Left ventricle myocardium inferior (tissue), 1 donor: ENCODE measurements around the gene ASTN2. TPM values are rescaled to one million over a fixed set of nuclear protein-coding genes. Genes with fewer than 3 reads are reported as not detected.

Experiments used
- DNase-seq: peaks from one replicate; pipeline ENCODE4 v3.0.0-alpha.2; 2020
- H3K27ac ChIP-seq: fragments of 200-600 bp; replicated peaks from 2 replicates; pipeline ENCODE4 v1.8.0; 2021
- H3K27me3 ChIP-seq: fragments of 200-600 bp; 2 replicates; pipeline ENCODE4 v1.8.0; 2021; ENCODE audit warnings: low read depth
- H3K36me3 ChIP-seq: fragments of 200-600 bp; 2 replicates; pipeline ENCODE4 v1.8.0; 2021
- H3K4me1 ChIP-seq: fragments of 200-600 bp; 2 replicates; pipeline ENCODE4 v1.8.0; 2021
- H3K4me3 ChIP-seq: fragments of 200-600 bp; 2 replicates; pipeline ENCODE4 v1.8.0; 2021; ENCODE audit warnings: mild to moderate bottlenecking, moderate library complexity
- H3K9me3 ChIP-seq: fragments of 200-600 bp; replicated peaks from 2 replicates; pipeline ENCODE4 v1.8.0; 2021
- CTCF ChIP-seq: fragments of 200-600 bp; IDR thresholded peaks from 2 replicates; pipeline ENCODE4 v1.8.0; 2021; ENCODE audit warnings: antibody characterized with exemption, mild to moderate bottlenecking, borderline replicate concordance
- intact Hi-C: fragments of 100-400 bp; cut with micrococcal nuclease; formaldehyde crosslinking; loops from one replicate; pipeline ENCODE4 v1.11.0; 2022
- total RNA-seq: library from RNA; stranded (reverse); fragmentation: NEBNext Ultra II Directional; extraction: Animal tissue kit (Norgen Biotek cat#: 25700); gene quantifications from one replicate; pipeline ENCODE4 v1.2.1, GENCODE V29; 2021
- donor health status: DM: no; HTN: yes; CAD: no; lungs with severe emphysema.

Gene ASTN2
- total RNA-seq, 1 donor from 2014 or later = 6.1 TPM

- intact Hi-C loops = no loop called here
- H3K9me3 ChIP-seq = no peaks in the 10 kb centered on the region
- peaks cover 3% of the 10 kb centered on the region for H3K36me3 ChIP-seq
- no peak overlapping the region for H3K4me3 ChIP-seq
- H3K27me3 ChIP-seq = no peaks in the 10 kb centered on the region
- no peak overlapping the region for H3K27ac ChIP-seq
- no peak for TF ChIP-seq CTCF
- DNase-seq = no peak
- H3K4me1 ChIP-seq = no peaks in the 10 kb centered on the region
These were observed 992.5 kb downstream of the ASTN2 start for GRCh38 chr9:116422119-116422979.

GRCh38 chr9:116420993-116421538 is 993.8 kb downstream of the ASTN2 start:
- Histone ChIP-seq H3K36me3 (peaks cover 3% of the 10 kb centered on the region), H3K4me3 (no peak overlapping the region), H3K4me1 (no peaks in the 10 kb centered on the region), H3K9me3 (no peaks in the 10 kb centered on the region), H3K27ac (no peak overlapping the region), H3K27me3 (no peaks in the 10 kb centered on the region)
- no peak for TF ChIP-seq CTCF
- intact Hi-C loops = no loop called here
- no peak for DNase-seq

- Histone ChIP-seq H3K36me3 (no peaks in the 10 kb centered on the region), H3K4me1 (no peaks in the 10 kb centered on the region), H3K4me3 (no peak overlapping the region), H3K27me3 (no peaks in the 10 kb centered on the region), H3K27ac (no peak overlapping the region), H3K9me3 (no peaks in the 10 kb centered on the region)
- intact Hi-C loops = no loop called here
- TF ChIP-seq CTCF = no peak
- no peak for DNase-seq
These were observed 995.7 kb downstream of the ASTN2 start for GRCh38 chr9:116419181-116419580.

GRCh38 chr9:116417464-116417863 is 997.4 kb downstream of the ASTN2 start:
- no peaks in the 10 kb centered on the region for H3K36me3 ChIP-seq
- no peaks in the 10 kb centered on the region for H3K9me3 ChIP-seq
- no peak overlapping the region for H3K4me3 ChIP-seq
- no peaks in the 10 kb centered on the region for H3K27me3 ChIP-seq
- intact Hi-C loops = no loop called here
- DNase-seq = no peak
- H3K27ac ChIP-seq = no peak overlapping the region
- no peak for TF ChIP-seq CTCF
- no peaks in the 10 kb centered on the region for H3K4me1 ChIP-seq

- intact Hi-C loops = no loop called here
- Histone ChIP-seq H3K9me3 (no peaks in the 10 kb centered on the region), H3K4me3 (no peak overlapping the region), H3K27ac (no peak overlapping the region), H3K27me3 (no peaks in the 10 kb centered on the region), H3K4me1 (no peaks in the 10 kb centered on the region), H3K36me3 (no peaks in the 10 kb centered on the region)
- TF ChIP-seq CTCF = no peak
- DNase-seq = no peak
These were observed 998.4 kb downstream of the ASTN2 start for GRCh38 chr9:116416421-116416820.
